LNCaP clone FGC (cell line): ENCODE measurements around the gene PITPNC1.
"Not testable (repeated sequence)": the region's sequence is repeated elsewhere in the genome, so short reads cannot be mapped to it uniquely, and the experiment has no call there.

Source experiments
- DNase-seq: peaks from one replicate; pipeline ENCODE4 v3.0.0-alpha.2; 2011; ENCODE audit warnings: low read depth
- H3K4me3 ChIP-seq: 2 replicates; pipeline ENCODE4 v1.5.1; 2011; ENCODE audit warnings: mild to moderate bottlenecking, low read depth, low read length, control low read depth
- TF ChIP-seq, protein P1 (sequence below): IDR thresholded peaks from 2 replicates; pipeline ENCODE4 v1.5.1; 2012; ENCODE audit warnings: mild to moderate bottlenecking; ENCODE audit not compliant: control insufficient read depth, insufficient read depth; ENCODE audit errors: extremely low read depth

The PITPNC1 gene

DNA sequence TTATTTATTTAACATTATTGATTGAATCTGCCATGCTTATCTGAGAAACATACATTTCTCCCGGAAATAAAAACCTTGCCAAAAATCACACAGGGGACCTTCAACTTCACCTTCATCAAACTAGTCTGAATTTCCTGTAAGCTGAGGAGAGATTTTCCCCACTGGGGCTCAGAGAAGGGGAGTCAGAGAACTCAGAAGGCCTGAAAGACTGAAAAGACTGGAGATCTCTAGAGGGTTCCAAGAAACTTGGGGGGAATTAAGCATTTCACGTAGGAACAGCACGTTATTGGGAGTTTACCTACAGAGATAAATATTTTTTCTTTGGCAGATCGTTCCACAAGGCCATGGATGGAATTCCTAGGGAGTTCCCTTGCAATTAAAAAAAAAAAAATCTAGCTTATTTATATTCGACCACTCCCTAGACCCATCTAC lies 340.1 kb downstream of the PITPNC1 start:
- peak; percentile 2 for DNase-seq
- peak overlapping the region; percentile 100 for H3K4me3 ChIP-seq
- TF ChIP-seq, protein P1, sequence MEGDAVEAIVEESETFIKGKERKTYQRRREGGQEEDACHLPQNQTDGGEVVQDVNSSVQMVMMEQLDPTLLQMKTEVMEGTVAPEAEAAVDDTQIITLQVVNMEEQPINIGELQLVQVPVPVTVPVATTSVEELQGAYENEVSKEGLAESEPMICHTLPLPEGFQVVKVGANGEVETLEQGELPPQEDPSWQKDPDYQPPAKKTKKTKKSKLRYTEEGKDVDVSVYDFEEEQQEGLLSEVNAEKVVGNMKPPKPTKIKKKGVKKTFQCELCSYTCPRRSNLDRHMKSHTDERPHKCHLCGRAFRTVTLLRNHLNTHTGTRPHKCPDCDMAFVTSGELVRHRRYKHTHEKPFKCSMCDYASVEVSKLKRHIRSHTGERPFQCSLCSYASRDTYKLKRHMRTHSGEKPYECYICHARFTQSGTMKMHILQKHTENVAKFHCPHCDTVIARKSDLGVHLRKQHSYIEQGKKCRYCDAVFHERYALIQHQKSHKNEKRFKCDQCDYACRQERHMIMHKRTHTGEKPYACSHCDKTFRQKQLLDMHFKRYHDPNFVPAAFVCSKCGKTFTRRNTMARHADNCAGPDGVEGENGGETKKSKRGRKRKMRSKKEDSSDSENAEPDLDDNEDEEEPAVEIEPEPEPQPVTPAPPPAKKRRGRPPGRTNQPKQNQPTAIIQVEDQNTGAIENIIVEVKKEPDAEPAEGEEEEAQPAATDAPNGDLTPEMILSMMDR = no peak

DNA sequence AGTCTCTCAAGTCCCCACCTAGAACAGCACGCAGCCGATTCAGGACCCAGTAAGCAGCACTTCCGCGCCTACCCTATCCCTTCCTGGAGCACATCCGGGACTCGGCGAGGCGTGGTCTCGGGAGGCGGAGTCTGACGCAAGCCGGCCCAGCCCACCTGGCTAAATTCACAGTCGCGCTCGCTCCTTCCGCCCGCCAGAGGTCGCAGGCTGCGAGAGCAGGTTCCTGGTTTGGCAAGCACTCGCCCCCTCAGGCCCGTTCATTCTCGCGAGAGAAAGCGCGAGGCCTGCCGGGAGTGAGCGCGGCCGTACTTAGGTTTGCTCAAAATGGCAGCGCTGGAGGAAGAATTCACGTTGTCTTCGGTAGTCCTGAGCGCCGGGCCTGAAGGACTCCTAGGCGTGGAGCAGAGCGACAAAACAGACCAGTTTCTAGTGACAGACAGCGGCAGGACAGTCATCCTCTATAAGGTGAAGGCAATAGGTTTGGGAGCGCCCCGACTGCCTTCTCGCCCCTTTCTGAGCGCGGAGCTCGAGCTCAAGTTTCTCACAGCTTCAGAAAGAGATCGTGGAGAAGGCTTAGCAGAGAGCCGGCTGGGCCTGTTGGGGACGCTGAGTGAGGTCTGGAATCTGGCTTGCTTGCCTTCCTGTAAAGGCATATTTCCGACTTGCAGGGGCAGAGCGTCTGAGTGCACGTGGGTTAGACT lies 340.7 kb downstream of the PITPNC1 start, which contains the start of gene NOL11:
NOL11 (plus strand) TSS at position 313 of the 701 bp plus-strand sequence; CDS start at position 325, 12 bp downstream.
- peak; percentile 95 for DNase-seq
- H3K4me3 ChIP-seq = peak within 1 kb of the TSS; percentile 100
- TF ChIP-seq, protein P1 = peak; percentile 97

DNA sequence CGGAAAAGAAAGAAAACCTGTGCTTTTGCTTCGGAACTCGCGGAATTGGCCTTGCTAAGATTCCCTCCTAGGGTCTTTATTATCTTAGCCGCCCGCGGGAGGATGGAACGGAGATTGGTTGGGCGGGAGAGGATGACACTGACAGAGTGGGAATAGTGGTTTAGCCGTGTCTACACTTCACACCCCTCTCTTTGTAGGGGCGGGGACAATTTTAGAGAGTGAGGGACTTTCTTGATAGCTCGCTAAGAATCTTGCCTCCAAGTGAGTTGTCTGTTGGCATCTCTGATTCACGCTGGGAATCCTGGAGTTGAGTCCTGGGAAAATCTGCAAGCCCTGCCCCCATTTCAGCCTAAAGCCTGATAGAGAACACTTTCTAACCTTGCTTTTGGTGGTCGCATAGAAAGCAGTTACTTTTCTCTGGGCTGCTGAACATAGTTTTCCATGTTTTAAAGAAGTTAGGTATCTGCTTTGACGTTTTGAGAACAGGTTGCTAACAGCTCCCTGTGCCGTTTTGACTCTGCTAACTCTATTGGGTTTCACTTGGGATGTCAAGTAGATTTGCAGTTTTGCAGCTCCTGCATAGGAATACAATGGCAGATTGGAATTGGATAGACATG lies 341.4 kb downstream of the PITPNC1 start:
- H3K4me3 ChIP-seq = peak overlapping the region; percentile 100
- TF ChIP-seq, protein P1 = no peak
- DNase-seq = no peak

DNA sequence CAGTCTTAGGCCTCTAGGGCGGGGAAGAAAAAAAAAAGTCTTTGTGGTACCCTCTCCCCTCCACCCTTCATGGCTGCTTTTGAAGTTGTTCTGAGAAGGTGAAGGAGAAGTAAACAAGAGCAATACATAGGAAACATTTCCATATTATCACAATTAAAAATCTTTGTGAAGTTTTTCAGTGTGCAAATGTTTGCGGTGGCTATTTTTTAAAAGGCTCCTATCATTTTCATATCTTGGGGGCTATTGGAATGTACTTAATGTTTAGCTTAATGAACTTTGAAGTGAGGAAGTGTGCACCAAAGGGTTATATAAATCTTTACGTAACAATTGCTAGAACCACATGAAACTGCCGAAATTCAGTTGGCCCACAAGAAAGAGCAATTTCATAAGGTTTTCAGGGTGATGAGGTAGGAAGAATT lies 348.3 kb downstream of the PITPNC1 start:
- DNase-seq = no peak
- no peak overlapping the region for H3K4me3 ChIP-seq
- TF ChIP-seq, protein P1 = no peak

DNA sequence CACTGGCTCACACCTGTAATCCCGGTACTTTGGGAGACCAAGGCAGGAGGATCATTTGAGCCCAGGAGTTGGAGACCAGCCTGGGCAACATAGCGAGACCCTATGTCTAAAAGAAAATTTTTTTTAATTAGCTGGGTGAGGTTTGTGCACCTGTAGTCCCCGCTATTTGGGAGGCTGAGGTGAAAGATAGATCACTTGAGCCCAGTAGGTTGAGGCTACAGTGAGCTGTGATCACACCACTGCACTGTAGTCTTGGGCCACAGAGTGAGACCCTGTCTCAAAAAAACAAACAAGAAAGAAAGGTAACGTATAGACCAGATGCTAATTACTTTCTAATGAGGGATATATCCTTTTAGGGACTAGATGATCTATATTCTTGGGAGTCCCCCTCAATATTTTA lies 348.7 kb downstream of the PITPNC1 start:
- DNase-seq = no peak
- H3K4me3 ChIP-seq = no peak overlapping the region
- TF ChIP-seq, protein P1 = no peak

DNA sequence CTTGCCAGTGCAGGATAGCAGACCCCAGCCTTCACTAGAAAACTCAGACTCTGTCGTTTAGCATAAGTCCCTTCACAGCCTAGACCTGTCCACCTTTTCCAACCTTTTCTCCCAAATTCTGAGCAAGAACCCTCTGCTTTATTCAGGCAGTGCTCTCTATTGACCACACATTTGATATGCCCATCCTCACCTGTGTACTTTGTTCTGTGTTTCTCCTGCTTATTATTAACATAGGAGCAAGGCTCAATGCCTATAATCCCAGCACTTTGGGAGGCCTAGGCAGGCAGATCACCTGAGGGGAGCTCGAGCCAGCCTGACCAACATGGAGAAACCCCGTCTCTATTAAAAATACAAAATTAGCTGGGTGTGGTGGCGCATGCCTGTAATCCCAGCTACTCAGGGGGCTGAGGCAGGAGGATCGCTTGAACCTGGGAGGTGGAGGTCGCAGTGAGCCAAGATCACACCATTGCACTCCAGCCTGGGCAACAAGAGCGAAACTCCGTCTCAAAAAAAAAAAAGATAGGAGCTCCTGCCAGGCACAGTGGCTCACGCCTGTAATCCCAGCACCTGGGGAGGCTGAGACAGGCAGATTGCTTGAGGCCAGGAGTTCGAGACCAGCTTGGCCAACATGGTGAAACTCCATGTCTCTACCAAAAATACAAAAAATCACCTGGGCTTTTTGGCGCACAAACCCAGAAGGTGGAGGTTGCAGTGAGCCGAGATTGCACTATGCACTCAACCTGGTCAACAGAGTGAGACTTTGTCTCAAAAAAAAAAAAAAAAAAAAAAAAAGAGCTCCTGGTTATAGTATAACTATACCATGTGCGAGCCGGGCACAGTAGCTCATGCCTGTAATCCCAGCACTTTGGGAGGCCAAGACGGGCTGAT lies 350.3 kb downstream of the PITPNC1 start:
- not testable (repeated sequence) for DNase-seq, H3K4me3 ChIP-seq

DNA sequence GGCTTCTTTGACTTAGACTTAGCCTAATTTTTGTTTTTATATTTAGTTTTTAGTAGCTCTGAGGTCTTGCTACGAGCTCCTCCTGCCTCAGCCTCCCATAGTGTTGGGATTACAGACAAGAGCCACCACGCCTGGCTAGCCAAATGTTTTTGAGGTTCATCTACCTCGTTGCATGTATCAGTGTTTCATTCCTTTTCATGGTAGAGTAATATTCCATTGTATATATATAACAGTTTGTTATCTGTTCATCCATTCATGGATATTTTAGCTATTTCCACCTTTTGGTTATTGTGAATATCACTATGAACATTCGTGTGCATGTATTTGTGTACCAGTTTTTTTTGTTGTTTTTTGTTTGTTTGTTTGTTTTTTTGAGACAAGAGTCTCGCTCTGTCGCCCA lies 352.8 kb downstream of the PITPNC1 start:
- TF ChIP-seq, protein P1 = no peak
- no peak overlapping the region for H3K4me3 ChIP-seq
- DNase-seq = no peak
